Measurements from ENCODE around the gene ADGRV1.

DNA sequence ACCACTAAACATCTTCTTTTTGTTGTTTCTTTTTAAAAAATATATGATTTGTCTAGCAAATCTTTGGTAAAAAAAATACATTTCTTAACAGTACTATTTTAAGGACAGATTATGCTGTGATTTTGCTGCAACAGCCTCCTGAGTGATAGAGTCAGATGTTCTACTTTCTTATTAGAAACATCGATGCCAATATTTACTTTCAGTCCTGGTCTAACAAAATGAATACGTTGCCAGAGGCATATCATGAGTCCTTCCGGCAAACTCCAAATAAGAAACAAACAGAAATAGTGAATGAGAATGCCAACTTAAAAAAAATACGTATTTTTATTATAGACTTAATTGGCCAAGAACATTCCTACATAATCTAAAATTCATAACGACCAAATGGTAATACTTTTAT is 371.5 kb downstream of the ADGRV1 start:
- TF ChIP-seq, protein P1, sequence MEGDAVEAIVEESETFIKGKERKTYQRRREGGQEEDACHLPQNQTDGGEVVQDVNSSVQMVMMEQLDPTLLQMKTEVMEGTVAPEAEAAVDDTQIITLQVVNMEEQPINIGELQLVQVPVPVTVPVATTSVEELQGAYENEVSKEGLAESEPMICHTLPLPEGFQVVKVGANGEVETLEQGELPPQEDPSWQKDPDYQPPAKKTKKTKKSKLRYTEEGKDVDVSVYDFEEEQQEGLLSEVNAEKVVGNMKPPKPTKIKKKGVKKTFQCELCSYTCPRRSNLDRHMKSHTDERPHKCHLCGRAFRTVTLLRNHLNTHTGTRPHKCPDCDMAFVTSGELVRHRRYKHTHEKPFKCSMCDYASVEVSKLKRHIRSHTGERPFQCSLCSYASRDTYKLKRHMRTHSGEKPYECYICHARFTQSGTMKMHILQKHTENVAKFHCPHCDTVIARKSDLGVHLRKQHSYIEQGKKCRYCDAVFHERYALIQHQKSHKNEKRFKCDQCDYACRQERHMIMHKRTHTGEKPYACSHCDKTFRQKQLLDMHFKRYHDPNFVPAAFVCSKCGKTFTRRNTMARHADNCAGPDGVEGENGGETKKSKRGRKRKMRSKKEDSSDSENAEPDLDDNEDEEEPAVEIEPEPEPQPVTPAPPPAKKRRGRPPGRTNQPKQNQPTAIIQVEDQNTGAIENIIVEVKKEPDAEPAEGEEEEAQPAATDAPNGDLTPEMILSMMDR (conservative IDR thresholded peaks at IDR 0.05; ENCODE audit: low read depth, low read length), result no peak
- TF ChIP-seq EZH2 (IDR thresholded peaks at IDR 0.05; ENCODE audit: borderline replicate concordance, low read depth, low read length, poor library complexity, severe bottlenecking), result no peak

Measured in A673 (cell line).